HG03095 (cell line): ENCODE data around the gene PDE4C.

Source experiments
- ATAC-seq: cut with Tn5 transposase; IDR thresholded peaks from one replicate; pipeline ENCODE4 v1.9.1; 2021; ENCODE audit warnings: moderate library complexity; ENCODE audit not compliant: unreplicated experiment

The PDE4C gene

GRCh38 chr19:18225702-18226468 is at the start of gene PDE4C:
PDE4C (minus strand) TSS chr19:18226438; CDS start chr19:18226415, 23 bp downstream.
- ATAC-seq: no peak

- no peak for ATAC-seq
Observed at GRCh38 chr19:18274781-18275356, 48.6 kb upstream of the PDE4C start.

- ATAC-seq: no peak
Observed at GRCh38 chr19:18274219-18274780, 48.1 kb upstream of the PDE4C start, which contains the start of gene IQCN. IQCN (minus strand) TSS chr19:18274452; CDS start chr19:18269478, 4,974 bp downstream.

GRCh38 chr19:18273561-18274218 is 47.5 kb upstream of the PDE4C start:
- ATAC-seq: no peak

- ATAC-seq: no peak
Observed at GRCh38 chr19:18271433-18271841, 45.2 kb upstream of the PDE4C start.

- no peak for ATAC-seq
Observed at GRCh38 chr19:18270326-18270725, 44.1 kb upstream of the PDE4C start.

GRCh38 chr19:18269070-18269723 is 43.0 kb upstream of the PDE4C start:
- no peak for ATAC-seq

GRCh38 chr19:18266771-18267686 is 40.8 kb upstream of the PDE4C start:
- no peak for ATAC-seq

GRCh38 chr19:18265582-18265981 is 39.3 kb upstream of the PDE4C start:
- ATAC-seq: no peak

- ATAC-seq: no peak
Observed at GRCh38 chr19:18264971-18265540, 38.8 kb upstream of the PDE4C start.

- no peak for ATAC-seq
Observed at GRCh38 chr19:18264137-18264854, 38.1 kb upstream of the PDE4C start.

GRCh38 chr19:18263324-18264136 is 37.3 kb upstream of the PDE4C start:
- no peak for ATAC-seq

- ATAC-seq: no peak
Observed at GRCh38 chr19:18262917-18263316, 36.7 kb upstream of the PDE4C start.

- no peak for ATAC-seq
Observed at GRCh38 chr19:18262144-18262543, 35.9 kb upstream of the PDE4C start.

GRCh38 chr19:18261474-18261873 is 35.2 kb upstream of the PDE4C start:
- ATAC-seq: no peak

- no peak for ATAC-seq
Observed at GRCh38 chr19:18259893-18260292, 33.7 kb upstream of the PDE4C start.

GRCh38 chr19:18257503-18258470 is 31.5 kb upstream of the PDE4C start:
- ATAC-seq: no peak
